Mesenchymal stem cell (in vitro differentiated cells and primary cell): ENCODE measurements around the gene GPR149.

Source experiments
- DNase-seq: peaks from one replicate; pipeline ENCODE4 v3.0.0-alpha.2; 2013
- H2AFZ ChIP-seq: one replicate; pipeline ENCODE4 v1.6.1; 2013; ENCODE audit warnings: low read depth, mild to moderate bottlenecking, control low read depth, inconsistent platforms, low read length, moderate library complexity
- H2AK5ac ChIP-seq: 2 replicates; pipeline ENCODE4 v1.6.1; 2013; ENCODE audit warnings: low read length, moderate library complexity, mild to moderate bottlenecking, inconsistent platforms; ENCODE audit not compliant: severe bottlenecking
- H2BK120ac ChIP-seq: one replicate; pipeline ENCODE4 v1.6.1; 2013; ENCODE audit warnings: low read depth, mild to moderate bottlenecking, inconsistent platforms, low read length, moderate library complexity
- H2BK12ac ChIP-seq, 2 experiments: one replicate each; pipeline ENCODE4 v1.6.1; 2013; ENCODE audit warnings: inconsistent platforms in 2 of 2, low read length in 2 of 2, mild to moderate bottlenecking in 2 of 2, moderate library complexity in 2 of 2, control low read depth in 1 of 2
- H2BK15ac ChIP-seq: one replicate; pipeline ENCODE4 v1.6.1; 2013; ENCODE audit warnings: mild to moderate bottlenecking, low read depth, inconsistent platforms; ENCODE audit not compliant: poor library complexity, severe bottlenecking
- H2BK5ac ChIP-seq: 2 replicates; pipeline ENCODE4 v1.6.1; 2013; ENCODE audit warnings: low read depth, mild to moderate bottlenecking, low read length, control low read depth, inconsistent platforms; ENCODE audit not compliant: poor library complexity, severe bottlenecking
- H3K14ac ChIP-seq, 2 experiments: one replicate each; pipeline ENCODE4 v1.6.1; 2013; ENCODE audit warnings: inconsistent platforms in 2 of 2, low read length in 2 of 2, control low read depth in 1 of 2, mild to moderate bottlenecking in 1 of 2, moderate library complexity in 1 of 2
- H3K18ac ChIP-seq, 2 experiments: one replicate each; pipeline ENCODE4 v1.6.1; 2013; ENCODE audit warnings: inconsistent platforms in 2 of 2, low read length in 2 of 2, control low read depth in 1 of 2, low read depth in 1 of 2, mild to moderate bottlenecking in 1 of 2
- H3K23ac ChIP-seq, 2 experiments: one replicate each; pipeline ENCODE4 v1.6.1; 2013; ENCODE audit warnings: inconsistent platforms in 2 of 2, low read length in 2 of 2, mild to moderate bottlenecking in 2 of 2, moderate library complexity in 2 of 2, control low read depth in 1 of 2
- H3K27ac ChIP-seq: 2 replicates; pipeline ENCODE4 v1.5.1; 2013; ENCODE audit warnings: mild to moderate bottlenecking, moderate library complexity, low read length, control low read depth, inconsistent platforms; ENCODE audit not compliant: poor library complexity, severe bottlenecking
- H3K27me3 ChIP-seq, 2 experiments: 2 replicates each; pipeline versions ENCODE4 v1.6.1 to v1.7.0; 2013; ENCODE audit warnings: low read length in 2 of 2, mild to moderate bottlenecking in 2 of 2, moderate library complexity in 2 of 2, control low read depth in 1 of 2, inconsistent platforms in 1 of 2; ENCODE audit not compliant: control insufficient read depth in 1 of 2, insufficient read depth in 1 of 2
- H3K36me3 ChIP-seq, 2 experiments: 2 replicates each; pipeline versions ENCODE4 v1.6.1 to v1.7.0; 2013; ENCODE audit warnings: low read length in 2 of 2, control low read depth in 1 of 2, inconsistent platforms in 1 of 2, low read depth in 1 of 2, mild to moderate bottlenecking in 1 of 2; ENCODE audit not compliant: insufficient read depth in 2 of 2, control insufficient read depth in 1 of 2
- H3K4ac ChIP-seq, 2 experiments: one replicate each; pipeline ENCODE4 v1.6.1; 2013; ENCODE audit warnings: inconsistent platforms in 2 of 2, low read length in 2 of 2, mild to moderate bottlenecking in 2 of 2, moderate library complexity in 2 of 2, control low read depth in 1 of 2, low read depth in 1 of 2
- H3K4me1 ChIP-seq: 2 replicates; pipeline ENCODE4 v1.6.1; 2013; ENCODE audit warnings: low read depth, low read length, control low read depth; ENCODE audit not compliant: control insufficient read depth, insufficient read depth
- H3K4me2 ChIP-seq: 2 replicates; pipeline ENCODE4 v1.6.1; 2013; ENCODE audit warnings: low read length, mild to moderate bottlenecking, inconsistent platforms; ENCODE audit not compliant: poor library complexity, severe bottlenecking
- H3K4me3 ChIP-seq, 2 experiments: 2 replicates each; pipeline versions ENCODE4 v1.5.1 to v1.7.0; 2013; ENCODE audit warnings: low read length in 2 of 2, mild to moderate bottlenecking in 2 of 2, control low read depth in 1 of 2, low read depth in 1 of 2; ENCODE audit not compliant: insufficient read depth in 1 of 2
- H3K79me1 ChIP-seq: replicated peaks from 2 replicates; pipeline ENCODE4 v1.6.1; 2013; ENCODE audit warnings: mild to moderate bottlenecking, control low read depth, low read length, inconsistent platforms; ENCODE audit not compliant: poor library complexity, severe bottlenecking
- H3K9ac ChIP-seq: 2 replicates; pipeline ENCODE4 v1.7.0; 2013; ENCODE audit warnings: mild to moderate bottlenecking, low read length, moderate library complexity
- H3K9me3 ChIP-seq: 2 replicates; pipeline ENCODE4 v1.7.0; 2013; ENCODE audit warnings: mild to moderate bottlenecking, low read length; ENCODE audit not compliant: control insufficient read depth
- H4K8ac ChIP-seq: one replicate; pipeline ENCODE4 v1.6.1; 2013; ENCODE audit warnings: inconsistent platforms, mild to moderate bottlenecking, low read length, moderate library complexity
- H4K91ac ChIP-seq: one replicate; pipeline ENCODE4 v1.6.1; 2013; ENCODE audit warnings: mild to moderate bottlenecking, low read length, inconsistent platforms
- WGBS: methylation state at CpG from one replicate; pipeline ENCODE4 v1.1.7; 2013; ENCODE audit warnings: mixed read lengths; 5-methylcytosine and 5-hydroxymethylcytosine counted together

GPR149 gene

GRCh38 chr3:154345422-154346122 lies 84.4 kb downstream of the GPR149 start:
- 83% methylated on average over 1 of the region's 2 CpGs for WGBS
- no peaks in the 10 kb centered on the region for H3K79me1 ChIP-seq
- no peak overlapping the region for H3K9ac ChIP-seq
- H3K36me3 ChIP-seq: no peaks in the 10 kb centered on the region
- no peak overlapping the region for H3K27ac ChIP-seq
- no peaks in the 10 kb centered on the region for H3K9me3 ChIP-seq
- no peak overlapping the region for H3K4ac ChIP-seq
- no peak overlapping the region for H4K91ac ChIP-seq
- H3K14ac ChIP-seq: no peak overlapping the region
- no peak overlapping the region for H3K4me3 ChIP-seq
- H3K27me3 ChIP-seq: no peaks in the 10 kb centered on the region
- no peak overlapping the region for H2AFZ ChIP-seq
- H3K4me2 ChIP-seq: no peak overlapping the region
- no peak for DNase-seq
- H3K4me1 ChIP-seq: no peaks in the 10 kb centered on the region
- H4K8ac ChIP-seq: no peak overlapping the region
- H3K18ac ChIP-seq: no peak overlapping the region
- no peak overlapping the region for H2BK5ac ChIP-seq
- H2AK5ac ChIP-seq: no peak overlapping the region
- H2BK120ac ChIP-seq: no peak overlapping the region
- H2BK15ac ChIP-seq: no peak overlapping the region
- no peak overlapping the region for H2BK12ac ChIP-seq
- H3K23ac ChIP-seq: no peak overlapping the region

- DNase-seq: no peak
- H2BK12ac ChIP-seq: no peak overlapping the region
- no peak overlapping the region for H4K91ac ChIP-seq
- H3K79me1 ChIP-seq: no peaks in the 10 kb centered on the region
- H2AFZ ChIP-seq: no peak overlapping the region
- H2BK15ac ChIP-seq: no peak overlapping the region
- H2AK5ac ChIP-seq: no peak overlapping the region
- H4K8ac ChIP-seq: no peak overlapping the region
- no peak overlapping the region for H3K4me3 ChIP-seq
- H3K27ac ChIP-seq: no peak overlapping the region
- H3K4ac ChIP-seq: no peak overlapping the region
- no peak overlapping the region for H3K18ac ChIP-seq
- H3K27me3 ChIP-seq: no peaks in the 10 kb centered on the region
- no peak overlapping the region for H2BK5ac ChIP-seq
- WGBS: 75% methylated on average over 4 of the region's 4 CpGs
- H3K4me2 ChIP-seq: no peak overlapping the region
- H3K4me1 ChIP-seq: no peaks in the 10 kb centered on the region
- no peak overlapping the region for H2BK120ac ChIP-seq
- H3K36me3 ChIP-seq: no peaks in the 10 kb centered on the region
- H3K14ac ChIP-seq: no peak overlapping the region
- no peak overlapping the region for H3K9ac ChIP-seq
- H3K23ac ChIP-seq: no peak overlapping the region
- H3K9me3 ChIP-seq: no peaks in the 10 kb centered on the region
These were observed 91.4 kb downstream of the GPR149 start for GRCh38 chr3:154338570-154338969.

GRCh38 chr3:154338008-154338407 lies 92.0 kb downstream of the GPR149 start:
- Histone ChIP-seq H3K4me3 (no peak overlapping the region), H3K9ac (no peak overlapping the region), H2BK120ac (no peak overlapping the region), H3K4ac (no peak overlapping the region), H4K91ac (no peak overlapping the region), H2BK5ac (no peak overlapping the region), H2AFZ (no peak overlapping the region), H2BK15ac (no peak overlapping the region), H3K18ac (no peak overlapping the region), H3K4me2 (no peak overlapping the region), H3K4me1 (no peaks in the 10 kb centered on the region), H3K27ac (no peak overlapping the region), H2AK5ac (no peak overlapping the region), H3K36me3 (no peaks in the 10 kb centered on the region), H3K79me1 (no peaks in the 10 kb centered on the region), H3K23ac (no peak overlapping the region), H3K27me3 (no peaks in the 10 kb centered on the region), H3K9me3 (no peaks in the 10 kb centered on the region), H4K8ac (no peak overlapping the region), H2BK12ac (no peak overlapping the region), H3K14ac (no peak overlapping the region)
- WGBS: 87% methylated on average over 3 of the region's 6 CpGs
- DNase-seq: no peak

- Histone ChIP-seq H3K36me3 (no peaks in the 10 kb centered on the region), H3K27me3 (no peaks in the 10 kb centered on the region), H4K91ac (no peak overlapping the region), H3K4ac (no peak overlapping the region), H2AFZ (no peak overlapping the region), H3K18ac (no peak overlapping the region), H2BK120ac (no peak overlapping the region), H3K23ac (no peak overlapping the region), H3K9me3 (no peaks in the 10 kb centered on the region), H2BK12ac (no peak overlapping the region), H3K14ac (no peak overlapping the region), H2BK15ac (no peak overlapping the region), H3K9ac (no peak overlapping the region), H4K8ac (no peak overlapping the region), H3K4me2 (no peak overlapping the region), H3K4me1 (no peaks in the 10 kb centered on the region), H2BK5ac (no peak overlapping the region), H3K4me3 (no peak overlapping the region), H3K79me1 (no peaks in the 10 kb centered on the region), H3K27ac (no peak overlapping the region), H2AK5ac (no peak overlapping the region)
- no CpG with 5 or more reads among the region's 3 CpGs for WGBS
- peak; percentile 58 for DNase-seq
These were observed 95.0 kb downstream of the GPR149 start for GRCh38 chr3:154334973-154335420.
